GM12878 (cell line): ENCODE data around the gene STK17A. TPM values are rescaled to one million over a fixed set of nuclear protein-coding genes. Genes with fewer than 3 reads are reported as not detected.

ENCODE experiments used
- ATAC-seq: fragments of 200-7000 bp; cut with Tn5 transposase; 3 replicates; pipeline ENCODE4 v1.9.1; 2020; ENCODE audit warnings: mild to moderate bottlenecking, moderate library complexity
- BruUV-seq: library from RNA; stranded (reverse); fragments of 400-500 nt; replicated peaks from 2 replicates; lab custom pipeline; 2021; lab: Mats Ljungman, UMichigan
- CTCF ChIA-PET: fragments of 300-600 bp; sonication (Branson Sonifier 250); formaldehyde crosslinking; extraction: SDS; loops from one replicate; lab custom pipeline; 2021; ENCODE audit warnings: inconsistent platforms; lab: Yijun Ruan, JAX
- POLR2A ChIA-PET: fragments of 350-600 bp; formaldehyde crosslinking; extraction: SDS; loops from one replicate; lab custom pipeline; 2021; ENCODE audit warnings: inconsistent platforms; lab: Charles Lee
- RAD21 ChIA-PET: fragments of 300-600 bp; sonication (Branson Sonifier 250); formaldehyde crosslinking; loops from one replicate; lab custom pipeline; 2023; ENCODE audit warnings: antibody characterized with exemption; ENCODE audit not compliant: unreplicated experiment; lab: Charles Lee
- SMC1A ChIA-PET: fragments of 300-600 bp; sonication (Branson Sonifier 250); formaldehyde crosslinking; loops from one replicate; lab custom pipeline; 2023; ENCODE audit not compliant: unreplicated experiment, uncharacterized antibody; lab: Charles Lee
- DNase-seq: peaks from one replicate; pipeline ENCODE4 v3.0.0-alpha.2; 2011; ENCODE audit warnings: low read depth, low spot score
- FAIRE-seq: peaks from 3 replicates; lab custom pipeline; 2011; peaks lifted over from hg19 to GRCh38; lab: Jason Lieb, UNC
- H2AFZ ChIP-seq: 2 replicates; pipeline ENCODE4 v1.6.0; 2011; ENCODE audit warnings: low read depth, low read length, control low read depth; ENCODE audit not compliant: control insufficient read depth
- H3K27ac ChIP-seq: 2 replicates; pipeline ENCODE4 v1.5.1; 2011; ENCODE audit warnings: control low read depth; ENCODE audit not compliant: control insufficient read depth, insufficient read depth
- H3K27me3 ChIP-seq, 2 experiments: replicated peaks in 1 of 2; 2 replicates each; pipeline versions ENCODE4 v1.6.0 to v1.6.1; 2011; ENCODE audit warnings: low read length in 1 of 2; ENCODE audit not compliant: control insufficient read depth in 2 of 2, insufficient read depth in 2 of 2
- H3K36me3 ChIP-seq, 2 experiments: 2 replicates each; pipeline ENCODE4 v1.5.1; 2011; ENCODE audit warnings: low read length in 1 of 2; ENCODE audit not compliant: control insufficient read depth in 2 of 2, insufficient read depth in 2 of 2
- H3K4me1 ChIP-seq: 2 replicates; pipeline ENCODE4 v1.6.1; 2011; ENCODE audit warnings: mild to moderate bottlenecking, low read length, moderate library complexity, mixed read lengths; ENCODE audit not compliant: control insufficient read depth, insufficient read depth
- H3K4me2 ChIP-seq: 2 replicates; pipeline ENCODE4 v1.6.0; 2011; ENCODE audit warnings: control low read depth; ENCODE audit not compliant: control insufficient read depth, insufficient read depth
- H3K4me3 ChIP-seq: fragments of 200-600 bp; sonication (generic); 2 replicates; pipeline ENCODE4 v1.5.1; 2016
- H3K79me2 ChIP-seq: 2 replicates; pipeline ENCODE4 v1.6.0; 2011; ENCODE audit warnings: low read length; ENCODE audit not compliant: control insufficient read depth, insufficient read depth
- H3K9ac ChIP-seq: 2 replicates; pipeline ENCODE4 v1.8.0; 2011; ENCODE audit warnings: low read length, control low read depth, mixed read lengths; ENCODE audit not compliant: control insufficient read depth, insufficient read depth
- H3K9me3 ChIP-seq: replicated peaks from 3 replicates; pipeline ENCODE4 v1.5.1; 2011; ENCODE audit warnings: mild to moderate bottlenecking, low read length; ENCODE audit not compliant: control insufficient read depth, insufficient read depth
- H4K20me1 ChIP-seq: 2 replicates; pipeline ENCODE4 v1.6.0; 2011; ENCODE audit not compliant: control insufficient read depth, insufficient read depth
- ATF7 ChIP-seq: fragments of 450-650 bp; IDR thresholded peaks from 2 replicates; pipeline ENCODE4 v1.6.1; 2016; ENCODE audit warnings: low read depth, mild to moderate bottlenecking
- BCL3 ChIP-seq: IDR thresholded peaks from 2 replicates; pipeline ENCODE4 v1.6.1; 2011; ENCODE audit warnings: borderline replicate concordance, low read depth, mild to moderate bottlenecking, moderate library complexity, low read length; ENCODE audit not compliant: insufficient read depth, poor library complexity, severe bottlenecking
- BRCA1 ChIP-seq: IDR thresholded peaks from 2 replicates; pipeline ENCODE4 v1.6.1; 2011; ENCODE audit warnings: low read depth, low read length, improper control_type of control experiment
- E2F4 ChIP-seq: IDR thresholded peaks from 2 replicates; pipeline ENCODE4 v1.6.1; 2012; ENCODE audit warnings: low read depth, low read length, improper control_type of control experiment
- EZH2 ChIP-seq: IDR thresholded peaks from 2 replicates; pipeline ENCODE4 v1.6.1; 2012; ENCODE audit warnings: low read depth, mild to moderate bottlenecking, control low read depth, inconsistent platforms, low read length, borderline replicate concordance; ENCODE audit not compliant: control insufficient read depth
- FOXK2 ChIP-seq: fragments of 450-650 bp; IDR thresholded peaks from 2 replicates; pipeline ENCODE4 v1.6.1; 2017; ENCODE audit warnings: mild to moderate bottlenecking, moderate library complexity
- MYC ChIP-seq: IDR thresholded peaks from 2 replicates; pipeline ENCODE4 v1.6.1; 2011; ENCODE audit warnings: mild to moderate bottlenecking, low read length, moderate library complexity, inconsistent platforms; ENCODE audit not compliant: insufficient read depth, insufficient replicate concordance, insufficient read length, severe bottlenecking
- NFXL1 ChIP-seq: fragments of 450-650 bp; IDR thresholded peaks from 2 replicates; pipeline ENCODE4 v1.6.1; 2017; ENCODE audit warnings: antibody characterized with exemption, mild to moderate bottlenecking, borderline replicate concordance
- PBX3 ChIP-seq: IDR thresholded peaks from 2 replicates; pipeline ENCODE4 v1.6.1; 2011; ENCODE audit warnings: mild to moderate bottlenecking, low read depth, low read length, moderate library complexity; ENCODE audit not compliant: insufficient replicate concordance
- PRDM15 ChIP-seq: fragments of 450-650 bp; formaldehyde crosslinking; IDR thresholded peaks from 2 replicates; pipeline ENCODE4 v1.4.0; 2020; ENCODE audit warnings: mild to moderate bottlenecking, moderate library complexity
- SMARCA5 ChIP-seq: fragments of 450-650 bp; IDR thresholded peaks from 2 replicates; pipeline ENCODE4 v1.6.1; 2017; ENCODE audit warnings: mild to moderate bottlenecking
- TCF12 ChIP-seq: IDR thresholded peaks from 2 replicates; pipeline ENCODE4 v1.6.1; 2011; ENCODE audit warnings: low read depth, mild to moderate bottlenecking, low read length
- ZBTB33 ChIP-seq: fragments of 450-650 bp; IDR thresholded peaks from 2 replicates; pipeline ENCODE4 v1.6.1; 2017; ENCODE audit warnings: mild to moderate bottlenecking
- WGBS: methylation state at CpG from one replicate; pipeline ENCODE4 v1.1.6; 2016; ENCODE audit warnings: low lambda C conversion rate; ENCODE audit not compliant: insufficient replicate concordance, insufficient coverage; ENCODE audit errors: missing lambda C conversion rate; 5-methylcytosine and 5-hydroxymethylcytosine counted together
- in situ Hi-C: fragments of 300-500 bp; cut with MboI; formaldehyde crosslinking; loops from 9 replicates; pipeline ENCODE4 v1.14.3; 2018; ENCODE audit warnings: mixed read lengths
- intact Hi-C: fragments of 100-400 bp; cut with micrococcal nuclease; formaldehyde crosslinking; loops from one replicate; pipeline ENCODE4 v1.14.2; 2022; ENCODE audit not compliant: unreplicated experiment
- polyA plus RNA-seq, 11 experiments: library from polyadenylated mRNA; depleted of rRNA in 4 of 11; unstranded in 6 of 11; stranded (reverse) in 5 of 11; fragments of >200 nt; fragmentation: Nextera tagmentation in 4 of 11; fragmentation: Illumina TruSeq in 1 of 11; extraction: Ambion mirVana in 4 of 11; extraction: Trizol in 1 of 11; gene quantifications; 1 replicate in 1 of 11; 2 replicates in 10 of 11; pipeline versions ENCODE4 v1.2.1 to v1.2.3, GENCODE V29; 2011 to 2016; ENCODE audit warnings: inconsistent platforms in 2 of 11, missing spikeins in 2 of 11, low read depth in 1 of 11
- total RNA-seq, 4 experiments: library from RNA; depleted of rRNA in 3 of 4; stranded (reverse); fragments of >200 nt in 3 of 4; fragmentation: Illumina TruSeq in 1 of 4; extraction: Trizol in 1 of 4; gene quantifications; 2 replicates each; pipeline versions ENCODE4 v1.2.1 to v1.2.3, GENCODE V29; 2013 to 2021

The STK17A gene
- total and polyA plus RNA-seq, 10 of the 15 experiments (the other 5 are each of a cell fraction or from before 2014, with no cell fraction given) = 18.5 to 91.6 (median 70.8) TPM

- ChIA-PET CTCF (no interaction called here), SMC1A (no interaction called here), RAD21 (no interaction called here), POLR2A (no interaction called here)
- H3K27me3 ChIP-seq = no peaks in the 10 kb centered on the region; a peak in 1 of 4 replicates
- H3K27ac ChIP-seq = no peak overlapping the region
- in situ Hi-C loops = no loop called here
- ATAC-seq (no peak), DNase-seq (no peak), FAIRE-seq (no peak)
- H3K79me2 ChIP-seq = no peaks in the 10 kb centered on the region
- H4K20me1 ChIP-seq = no peaks in the 10 kb centered on the region; the same call in 1 of the 2 replicates
- intact Hi-C loops = no loop called here
- no peak overlapping the region for H3K4me3 ChIP-seq
- H3K9ac ChIP-seq = no peak overlapping the region
- no peaks in the 10 kb centered on the region for H3K4me1 ChIP-seq
- no peak overlapping the region for H3K4me2 ChIP-seq
- no peaks in the 10 kb centered on the region for H3K9me3 ChIP-seq
- TF ChIP-seq TCF12 (no peak), MYC (no peak), BCL3 (no peak), E2F4 (no peak), SMARCA5 (no peak), PRDM15 (CRISPR knock-in tag) (no peak), ATF7 (no peak), ZBTB33 (no peak), FOXK2 (no peak), BRCA1 (no peak), PBX3 (no peak), EZH2 (no peak), NFXL1 (no peak)
- H2AFZ ChIP-seq = no peak overlapping the region
- WGBS = 44% methylated on average over 2 of the region's 2 CpGs
- BruUV-seq = no TSS peak
- H3K36me3 ChIP-seq = no peaks in the 10 kb centered on the region
Observed at GRCh38 chr7:43559946-43560335, 23.0 kb upstream of the STK17A start.
